Esophagus squamous epithelium (tissue), 4 donors: ENCODE measurements around the gene DDX24.

Experiments
- POLR2A ChIP-seq, 4 donors: fragments of 450-650 bp; IDR thresholded peaks; one replicate each; pipeline ENCODE4 v1.6.1; 2017; ENCODE audit warnings: antibody characterized with exemption in 4 of 4, mild to moderate bottlenecking in 4 of 4, moderate library complexity in 3 of 4
- TF ChIP-seq, protein P1 (sequence below), 6 experiments: fragments of 450-650 bp in 4 of 6; fragments of 200-600 bp in 2 of 6; sonication (generic) in 2 of 6; IDR thresholded peaks; one replicate each; pipeline ENCODE4 v1.5.1; 2016 to 2019; ENCODE audit warnings: antibody characterized with exemption in 6 of 6, mild to moderate bottlenecking in 4 of 6, moderate library complexity in 4 of 6

DNA sequence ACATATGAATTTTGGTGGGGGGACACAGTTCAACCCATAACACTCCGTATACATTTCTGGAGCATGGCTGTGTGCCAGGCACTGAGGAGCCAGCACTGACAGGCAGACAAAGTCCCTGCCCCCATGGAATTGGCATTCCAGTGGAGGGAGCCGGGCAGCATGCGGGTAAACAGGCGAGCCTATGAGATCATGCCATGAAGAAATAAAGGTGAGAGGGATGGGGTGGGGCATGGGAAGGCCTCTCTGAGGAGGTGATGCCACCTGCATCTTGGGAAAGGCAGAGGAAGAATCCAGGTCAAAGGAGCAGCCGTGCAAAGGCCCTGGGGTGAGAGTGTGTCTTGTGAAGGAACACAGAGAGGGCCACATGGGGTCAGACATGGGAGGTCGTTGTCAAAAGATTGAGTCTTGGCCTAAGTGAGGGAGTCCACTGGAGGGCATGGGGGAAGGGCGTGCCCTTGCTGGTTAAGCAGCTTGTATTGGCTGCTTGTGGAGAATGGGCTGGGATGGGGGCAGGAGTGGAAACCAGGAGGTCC, 51.3 kb downstream of the DDX24 start:
- TF ChIP-seq, protein P1, sequence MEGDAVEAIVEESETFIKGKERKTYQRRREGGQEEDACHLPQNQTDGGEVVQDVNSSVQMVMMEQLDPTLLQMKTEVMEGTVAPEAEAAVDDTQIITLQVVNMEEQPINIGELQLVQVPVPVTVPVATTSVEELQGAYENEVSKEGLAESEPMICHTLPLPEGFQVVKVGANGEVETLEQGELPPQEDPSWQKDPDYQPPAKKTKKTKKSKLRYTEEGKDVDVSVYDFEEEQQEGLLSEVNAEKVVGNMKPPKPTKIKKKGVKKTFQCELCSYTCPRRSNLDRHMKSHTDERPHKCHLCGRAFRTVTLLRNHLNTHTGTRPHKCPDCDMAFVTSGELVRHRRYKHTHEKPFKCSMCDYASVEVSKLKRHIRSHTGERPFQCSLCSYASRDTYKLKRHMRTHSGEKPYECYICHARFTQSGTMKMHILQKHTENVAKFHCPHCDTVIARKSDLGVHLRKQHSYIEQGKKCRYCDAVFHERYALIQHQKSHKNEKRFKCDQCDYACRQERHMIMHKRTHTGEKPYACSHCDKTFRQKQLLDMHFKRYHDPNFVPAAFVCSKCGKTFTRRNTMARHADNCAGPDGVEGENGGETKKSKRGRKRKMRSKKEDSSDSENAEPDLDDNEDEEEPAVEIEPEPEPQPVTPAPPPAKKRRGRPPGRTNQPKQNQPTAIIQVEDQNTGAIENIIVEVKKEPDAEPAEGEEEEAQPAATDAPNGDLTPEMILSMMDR (IDR thresholded peaks at IDR 0.05): no peak
- TF ChIP-seq POLR2A (IDR thresholded peaks at IDR 0.05): no peak
